Heart left ventricle (tissue), 13 donors: ENCODE results near the gene CPM.

Experiments used
- POLR2A ChIP-seq, 2 donors: fragments of 450-650 bp; IDR thresholded peaks; one replicate each; pipeline ENCODE4 v1.6.1; 2017; ENCODE audit warnings: antibody characterized with exemption in 2 of 2, mild to moderate bottlenecking in 2 of 2, moderate library complexity in 2 of 2
- TF ChIP-seq, protein P1 (sequence below), 12 donors: fragments of 200-600 bp; sonication (generic) in 4 of 12; IDR thresholded peaks; one replicate each; pipeline versions ENCODE4 v1.5.0 to v1.8.0; 2018 to 2022; ENCODE audit warnings: antibody characterized with exemption in 12 of 12, mild to moderate bottlenecking in 5 of 12
- donor health status: ischemic (EF 13 %, LVEDD 7.1; RV severe dilation, severe dysfunction).
- donor health status: DM: no; HTN: yes; CAD: no.
- donor health status: DM: no; HTN: no; CAD: no.
- donor health status: ischemic (EF 25% LVEDD 6.9; RV normal size, moderate dysfunction).
- donor health status: ischemic (EF 25% LVEDD 5.7; RV mildly dilated, moderate dysfunction).
- donor health status: ischemic (EF 35%, LVEDD 5.7; RV mildly dilated, moderate dysfunction).
- donor health status: nonischemic (EF 11% LVEDD 7.7; RV severe dilation, severe dysfunction).
- donor health status: DM: yes; HTN: yes; CAD: no.
- donor health status: PGD.
- donor health status: ischemic (EF 29% LVEDD 5.4; RV normal size, mild dysfunction).
- donor health status: nonischemic (EF 23%, LVEDD 6.1; RV moderate dilation, normal function).

DNA sequence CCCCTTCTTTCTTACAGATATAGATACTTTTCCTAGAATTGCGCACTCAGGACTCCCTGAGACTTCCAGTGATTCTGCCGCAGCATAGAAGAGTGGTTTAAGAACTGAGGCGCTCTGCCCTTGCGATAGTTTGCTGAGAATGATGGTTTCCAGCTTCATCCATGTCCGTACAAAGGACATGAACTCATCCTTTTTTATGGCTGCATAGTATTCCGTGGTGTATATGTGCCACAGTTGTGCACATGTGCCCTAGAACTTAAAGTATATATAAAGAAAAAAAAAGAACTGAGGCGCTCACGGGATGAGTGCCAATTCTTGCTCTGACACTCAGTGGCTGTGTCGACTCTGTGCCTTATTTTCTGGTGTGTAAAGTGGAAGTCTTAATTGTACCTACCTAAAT is 1.4 kb upstream of the CPM start:
- TF ChIP-seq, protein P1, sequence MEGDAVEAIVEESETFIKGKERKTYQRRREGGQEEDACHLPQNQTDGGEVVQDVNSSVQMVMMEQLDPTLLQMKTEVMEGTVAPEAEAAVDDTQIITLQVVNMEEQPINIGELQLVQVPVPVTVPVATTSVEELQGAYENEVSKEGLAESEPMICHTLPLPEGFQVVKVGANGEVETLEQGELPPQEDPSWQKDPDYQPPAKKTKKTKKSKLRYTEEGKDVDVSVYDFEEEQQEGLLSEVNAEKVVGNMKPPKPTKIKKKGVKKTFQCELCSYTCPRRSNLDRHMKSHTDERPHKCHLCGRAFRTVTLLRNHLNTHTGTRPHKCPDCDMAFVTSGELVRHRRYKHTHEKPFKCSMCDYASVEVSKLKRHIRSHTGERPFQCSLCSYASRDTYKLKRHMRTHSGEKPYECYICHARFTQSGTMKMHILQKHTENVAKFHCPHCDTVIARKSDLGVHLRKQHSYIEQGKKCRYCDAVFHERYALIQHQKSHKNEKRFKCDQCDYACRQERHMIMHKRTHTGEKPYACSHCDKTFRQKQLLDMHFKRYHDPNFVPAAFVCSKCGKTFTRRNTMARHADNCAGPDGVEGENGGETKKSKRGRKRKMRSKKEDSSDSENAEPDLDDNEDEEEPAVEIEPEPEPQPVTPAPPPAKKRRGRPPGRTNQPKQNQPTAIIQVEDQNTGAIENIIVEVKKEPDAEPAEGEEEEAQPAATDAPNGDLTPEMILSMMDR (IDR thresholded peaks at IDR 0.05), result no peak
- no peak for TF ChIP-seq POLR2A (IDR thresholded peaks at IDR 0.05)
